Measurements from ENCODE around the gene RABGAP1L.

The RABGAP1L gene

GRCh38 chr1:174920093-174920492, 760.8 kb downstream of the RABGAP1L start:
- Mint-ChIP-seq H3K9me3 (peaks cover 14 to 16% of the 10 kb centered on the region in 2 donors), H3K4me1 (no peaks in the 10 kb centered on the region), H3K27me3 (no peaks in the 10 kb centered on the region), H3K4me3 (no peak overlapping the region), H3K27ac (no peak overlapping the region)
- DNase-seq (no peak), ATAC-seq (no peak)

- ATAC-seq (no peak), DNase-seq (no peak)
- Mint-ChIP-seq H3K4me3 (no peak overlapping the region), H3K27me3 (no peaks in the 10 kb centered on the region), H3K4me1 (no peaks in the 10 kb centered on the region), H3K27ac (no peak overlapping the region), H3K9me3 (peaks cover 14 to 16% of the 10 kb centered on the region in 2 donors)
These were observed 762.8 kb downstream of the RABGAP1L start for GRCh38 chr1:174922121-174922520.

- DNase-seq: no peak
- H3K27ac Mint-ChIP-seq: peak overlapping the region in 1 of 2 donors; percentile 39
- peaks cover 14 to 16% of the 10 kb centered on the region in 2 donors for H3K9me3 Mint-ChIP-seq
- no peak for ATAC-seq
- no peak overlapping the region for H3K4me3 Mint-ChIP-seq
- H3K27me3 Mint-ChIP-seq: no peaks in the 10 kb centered on the region
- no peaks in the 10 kb centered on the region for H3K4me1 Mint-ChIP-seq
These were observed 764.5 kb downstream of the RABGAP1L start for GRCh38 chr1:174923820-174924219.

GRCh38 chr1:174928541-174928940, 769.2 kb downstream of the RABGAP1L start:
- H3K9me3 Mint-ChIP-seq: peaks cover 7 to 8% of the 10 kb centered on the region in 2 donors
- H3K27ac Mint-ChIP-seq: no peak overlapping the region
- H3K4me3 Mint-ChIP-seq: no peak overlapping the region
- ATAC-seq (no peak), DNase-seq (no peak)
- H3K27me3 Mint-ChIP-seq: no peaks in the 10 kb centered on the region
- H3K4me1 Mint-ChIP-seq: no peaks in the 10 kb centered on the region

- Mint-ChIP-seq H3K4me1 (no peaks in the 10 kb centered on the region), H3K9me3 (no peaks in the 10 kb centered on the region), H3K27me3 (no peaks in the 10 kb centered on the region), H3K27ac (no peak overlapping the region), H3K4me3 (no peak overlapping the region)
- no peak for ATAC-seq
- DNase-seq: no peak
These were observed 771.9 kb downstream of the RABGAP1L start for GRCh38 chr1:174931214-174931613.

GRCh38 chr1:174932587-174932986, 773.3 kb downstream of the RABGAP1L start:
- no peaks in the 10 kb centered on the region for H3K4me1 Mint-ChIP-seq
- no peaks in the 10 kb centered on the region for H3K9me3 Mint-ChIP-seq
- H3K4me3 Mint-ChIP-seq: no peak overlapping the region
- H3K27me3 Mint-ChIP-seq: no peaks in the 10 kb centered on the region
- DNase-seq (no peak), ATAC-seq (no peak)
- H3K27ac Mint-ChIP-seq: no peak overlapping the region

- H3K27me3 Mint-ChIP-seq: no peaks in the 10 kb centered on the region
- H3K4me1 Mint-ChIP-seq: peaks cover 10% of the 10 kb centered on the region
- H3K9me3 Mint-ChIP-seq: no peaks in the 10 kb centered on the region
- DNase-seq: no peak
- no peak for ATAC-seq
- no peak overlapping the region for H3K27ac Mint-ChIP-seq
- no peak overlapping the region for H3K4me3 Mint-ChIP-seq
These were observed 776.8 kb downstream of the RABGAP1L start for GRCh38 chr1:174935961-174936727.

GRCh38 chr1:174938281-174939007, 779.1 kb downstream of the RABGAP1L start:
- Mint-ChIP-seq H3K4me1 (peaks cover 10% of the 10 kb centered on the region), H3K27me3 (no peaks in the 10 kb centered on the region), H3K4me3 (peak overlapping the region; percentile 29 to 33), H3K9me3 (no peaks in the 10 kb centered on the region), H3K27ac (no peak overlapping the region)
- ATAC-seq (peak; percentile 56), DNase-seq (no peak)

- Mint-ChIP-seq H3K4me3 (no peak overlapping the region), H3K4me1 (peaks cover 10% of the 10 kb centered on the region), H3K9me3 (no peaks in the 10 kb centered on the region), H3K27me3 (no peaks in the 10 kb centered on the region), H3K27ac (no peak overlapping the region)
- ATAC-seq (no peak), DNase-seq (no peak)
These were observed 780.6 kb downstream of the RABGAP1L start for GRCh38 chr1:174939775-174940545.

GRCh38 chr1:174940646-174941175, 781.4 kb downstream of the RABGAP1L start:
- no peak overlapping the region for H3K27ac Mint-ChIP-seq
- ATAC-seq (no peak), DNase-seq (no peak)
- H3K9me3 Mint-ChIP-seq: no peaks in the 10 kb centered on the region
- no peaks in the 10 kb centered on the region for H3K27me3 Mint-ChIP-seq
- peaks cover 10% of the 10 kb centered on the region for H3K4me1 Mint-ChIP-seq
- no peak overlapping the region for H3K4me3 Mint-ChIP-seq

GRCh38 chr1:174942547-174943255, 783.4 kb downstream of the RABGAP1L start:
- ATAC-seq: no peak
- Mint-ChIP-seq H3K27me3 (no peaks in the 10 kb centered on the region), H3K4me3 (no peak overlapping the region), H3K4me1 (peaks cover 10% of the 10 kb centered on the region), H3K9me3 (no peaks in the 10 kb centered on the region), H3K27ac (no peak overlapping the region)
- DNase-seq: no peak

- no peak overlapping the region for H3K27ac Mint-ChIP-seq
- DNase-seq (no peak), ATAC-seq (no peak)
- H3K27me3 Mint-ChIP-seq: no peaks in the 10 kb centered on the region
- H3K4me1 Mint-ChIP-seq: no peaks in the 10 kb centered on the region
- no peaks in the 10 kb centered on the region for H3K9me3 Mint-ChIP-seq
- no peak overlapping the region for H3K4me3 Mint-ChIP-seq
These were observed 786.7 kb downstream of the RABGAP1L start for GRCh38 chr1:174946031-174946430.

GRCh38 chr1:174949061-174949460, 789.7 kb downstream of the RABGAP1L start:
- Mint-ChIP-seq H3K4me3 (no peak overlapping the region), H3K27me3 (no peaks in the 10 kb centered on the region)
- ATAC-seq: no peak

GRCh38 chr1:174949645-174950044, 790.3 kb downstream of the RABGAP1L start:
- H3K27me3 Mint-ChIP-seq: no peaks in the 10 kb centered on the region
- DNase-seq (no peak), ATAC-seq (no peak)
- H3K27ac Mint-ChIP-seq: no peak overlapping the region
- peaks cover 10% of the 10 kb centered on the region for H3K4me1 Mint-ChIP-seq
- no peak overlapping the region for H3K4me3 Mint-ChIP-seq
- no peaks in the 10 kb centered on the region for H3K9me3 Mint-ChIP-seq

More at GRCh38 chr1:174949061-174949460, 789.7 kb downstream of the RABGAP1L start:
- peaks cover 8% of the 10 kb centered on the region for H3K4me1 Mint-ChIP-seq
- H3K9me3 Mint-ChIP-seq: no peaks in the 10 kb centered on the region
- DNase-seq: no peak
- no peak overlapping the region for H3K27ac Mint-ChIP-seq

Data from stimulated activated naive CD8-positive, alpha-beta T cell treated with anti-CD3 and anti-CD28 coated beads, Interleukin-15, amount 100 ng/mL, for 72 hours (primary cell).